DMS 273 (cell line): ENCODE measurements around the gene SYNCRIP.
"Not testable (repeated sequence)": the region's sequence is repeated elsewhere in the genome, so short reads cannot be mapped to it uniquely, and the experiment has no call there.

Experiments
- DNase-seq: peaks from one replicate; lab custom pipeline; 2025; ENCODE audit not compliant: unreplicated experiment; lab: John Stamatoyannopoulos, UW

SYNCRIP gene

GRCh38 chr6:85642774-85643536 lies at the start of gene SYNCRIP:
TSS of gene SYNCRIP (minus strand) at chr6:85642886. CDS start at chr6:85641439, 1,447 bp downstream.
- DNase-seq = peak; percentile 99

DNA sequence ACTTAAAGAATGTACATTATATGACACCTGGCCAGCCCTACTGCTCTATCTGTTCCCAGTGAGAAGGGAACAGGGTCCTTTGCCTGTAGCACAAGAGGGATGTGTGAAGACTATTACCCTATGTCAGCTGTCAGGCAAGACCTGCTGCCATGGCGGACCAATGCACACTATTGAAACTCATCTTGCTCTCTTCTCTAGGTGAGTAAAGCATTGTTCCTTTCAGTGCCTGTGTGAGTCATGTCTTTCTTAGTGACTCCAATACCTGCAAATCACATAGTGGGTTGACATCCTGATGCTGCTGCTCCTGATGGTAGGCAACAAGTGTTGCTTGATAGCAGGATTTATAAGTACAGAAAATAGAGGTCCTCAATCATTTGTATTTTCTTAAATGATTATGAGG lies 48.8 kb upstream of the SYNCRIP start:
- no peak for DNase-seq

DNA sequence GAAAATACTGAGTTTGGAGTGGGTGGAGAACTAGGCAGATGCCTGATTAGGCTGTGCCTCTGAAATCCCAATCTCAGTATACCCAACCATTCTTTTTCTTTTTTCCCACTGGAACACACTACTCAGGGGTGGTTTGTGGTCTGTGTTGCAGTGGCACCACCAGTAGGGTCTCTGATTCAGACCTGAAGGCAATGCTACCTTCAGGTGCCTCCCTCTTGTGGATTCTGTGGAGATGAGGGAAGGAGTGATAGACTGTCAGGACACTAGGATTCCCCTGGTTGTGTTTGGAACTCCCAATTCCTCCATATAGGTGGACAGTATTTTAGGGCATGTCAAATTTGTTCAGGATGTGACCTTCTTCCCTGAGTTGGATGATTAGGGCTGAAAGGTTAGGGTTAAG lies 47.4 kb upstream of the SYNCRIP start:
- no peak for DNase-seq

DNA sequence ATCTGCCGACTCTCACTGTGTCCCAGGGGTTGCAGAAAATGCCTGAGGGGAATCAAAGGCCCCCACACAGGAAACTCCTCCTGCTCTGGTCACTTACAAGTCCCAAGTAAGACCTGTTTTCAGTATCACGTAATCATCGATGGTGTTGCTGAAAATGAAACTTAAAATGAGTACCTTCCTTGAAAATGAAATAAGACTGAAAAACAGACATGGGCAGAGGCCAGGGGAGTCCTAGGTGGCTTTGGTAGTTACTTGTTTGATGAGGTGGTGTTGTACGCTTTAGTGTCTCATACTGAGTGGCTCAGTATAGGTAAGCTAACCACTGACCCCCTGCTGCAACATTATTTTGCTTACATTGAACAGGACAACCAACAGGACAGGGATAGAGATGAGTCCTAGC lies 43.0 kb upstream of the SYNCRIP start:
- no peak for DNase-seq

GRCh38 chr6:85684809-85685171 lies 42.1 kb upstream of the SYNCRIP start:
- no peak for DNase-seq

DNA sequence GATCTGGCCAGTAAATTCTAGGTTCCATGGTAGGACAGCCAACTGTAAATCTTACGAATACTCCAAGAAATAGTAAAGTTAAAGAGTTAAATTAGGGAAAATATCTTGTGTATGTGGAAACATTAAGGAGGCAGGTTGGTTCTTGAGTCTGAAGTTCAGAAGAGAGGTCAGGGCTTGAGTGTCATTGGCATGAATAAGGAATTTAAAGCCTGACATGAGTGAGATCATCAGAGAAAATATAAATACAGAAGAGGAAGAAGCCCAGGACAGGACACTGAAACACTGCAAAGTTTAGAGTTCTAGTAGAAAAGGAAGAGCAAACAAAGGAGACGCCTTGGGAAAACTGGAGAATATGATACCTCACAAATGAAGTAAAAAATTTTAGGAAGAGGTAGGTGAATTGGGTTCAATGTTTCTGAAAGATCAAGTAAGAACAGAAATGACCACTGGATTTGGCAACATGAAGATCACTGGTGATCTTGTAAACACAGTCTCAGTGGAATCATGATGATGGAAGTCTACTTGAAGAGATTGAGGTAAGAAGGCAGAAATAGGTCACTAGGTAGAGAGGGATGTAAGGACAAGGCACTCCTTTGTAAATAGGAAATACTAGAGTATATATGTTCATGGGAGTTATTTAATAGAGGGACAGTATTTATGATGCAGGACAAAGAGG lies 41.6 kb upstream of the SYNCRIP start:
- DNase-seq = no peak

DNA sequence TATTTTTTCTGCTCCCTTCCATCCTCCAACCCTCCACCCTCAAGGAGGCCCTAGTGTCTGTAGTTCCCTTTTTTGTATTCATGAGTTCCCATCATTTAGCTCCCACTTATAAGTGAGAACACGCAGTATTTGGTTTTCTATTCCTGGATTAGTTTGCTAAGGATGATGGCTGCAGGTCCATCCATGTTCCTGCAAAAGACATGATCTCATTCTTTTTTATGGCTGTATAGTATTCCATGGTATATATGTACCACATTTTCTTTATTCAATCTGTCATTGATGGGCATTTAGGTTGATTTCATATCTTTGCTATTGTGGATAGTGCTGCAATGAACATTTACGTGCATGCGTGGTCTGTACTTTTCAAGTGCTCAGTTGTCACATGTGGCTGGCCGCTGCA lies 39.2 kb upstream of the SYNCRIP start:
- not testable (repeated sequence) for DNase-seq

DNA sequence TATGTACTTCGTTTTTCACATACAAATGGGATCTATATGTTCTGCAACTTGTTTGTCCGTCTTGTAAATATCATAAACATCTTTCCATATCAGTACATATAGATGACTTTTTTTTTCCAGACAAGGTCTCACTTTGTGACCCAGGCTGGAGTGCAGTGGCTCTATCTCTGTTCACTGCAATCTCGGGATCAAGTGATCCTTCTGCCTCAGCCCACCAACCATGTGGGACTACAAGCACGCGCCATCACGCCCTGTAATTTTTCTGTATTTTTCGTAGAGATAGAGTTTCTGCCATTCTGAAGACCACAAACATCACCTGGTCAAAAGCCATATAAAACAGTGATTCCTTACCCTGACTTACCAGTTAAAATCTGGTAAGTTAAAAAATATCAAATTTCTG lies 37.7 kb upstream of the SYNCRIP start:
- DNase-seq = no peak

DNA sequence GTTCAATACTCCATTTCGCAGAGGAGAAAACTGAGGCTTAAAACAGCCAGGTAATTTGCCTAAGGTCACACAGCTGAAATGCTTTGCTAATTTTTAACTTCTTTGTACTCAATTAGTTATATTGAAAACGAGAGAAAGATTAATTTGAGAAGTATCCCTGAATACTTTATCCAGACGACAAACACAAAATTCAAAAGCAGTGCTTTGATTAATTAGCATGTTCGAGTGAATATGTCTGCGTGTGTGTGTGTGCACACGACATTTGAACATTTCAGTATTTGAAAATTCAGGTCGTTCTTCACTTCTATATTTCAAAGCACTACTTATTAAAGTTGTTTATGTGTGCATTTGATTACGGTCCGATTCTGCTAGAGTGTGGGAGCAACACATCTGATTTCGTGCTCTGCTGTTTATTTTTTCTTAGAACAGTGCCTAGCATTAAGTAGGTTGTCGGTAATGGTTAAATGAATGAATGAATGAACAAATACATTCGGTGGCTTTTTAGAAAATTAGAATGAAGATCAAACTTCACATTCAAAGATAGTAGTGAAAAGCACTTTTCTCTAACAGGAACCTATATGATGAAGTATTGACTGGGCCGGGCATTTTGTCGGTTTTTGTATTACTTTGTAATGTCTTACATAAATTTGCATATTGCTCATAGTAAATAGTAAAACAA lies 36.9 kb upstream of the SYNCRIP start:
- DNase-seq = peak; percentile 43

DNA sequence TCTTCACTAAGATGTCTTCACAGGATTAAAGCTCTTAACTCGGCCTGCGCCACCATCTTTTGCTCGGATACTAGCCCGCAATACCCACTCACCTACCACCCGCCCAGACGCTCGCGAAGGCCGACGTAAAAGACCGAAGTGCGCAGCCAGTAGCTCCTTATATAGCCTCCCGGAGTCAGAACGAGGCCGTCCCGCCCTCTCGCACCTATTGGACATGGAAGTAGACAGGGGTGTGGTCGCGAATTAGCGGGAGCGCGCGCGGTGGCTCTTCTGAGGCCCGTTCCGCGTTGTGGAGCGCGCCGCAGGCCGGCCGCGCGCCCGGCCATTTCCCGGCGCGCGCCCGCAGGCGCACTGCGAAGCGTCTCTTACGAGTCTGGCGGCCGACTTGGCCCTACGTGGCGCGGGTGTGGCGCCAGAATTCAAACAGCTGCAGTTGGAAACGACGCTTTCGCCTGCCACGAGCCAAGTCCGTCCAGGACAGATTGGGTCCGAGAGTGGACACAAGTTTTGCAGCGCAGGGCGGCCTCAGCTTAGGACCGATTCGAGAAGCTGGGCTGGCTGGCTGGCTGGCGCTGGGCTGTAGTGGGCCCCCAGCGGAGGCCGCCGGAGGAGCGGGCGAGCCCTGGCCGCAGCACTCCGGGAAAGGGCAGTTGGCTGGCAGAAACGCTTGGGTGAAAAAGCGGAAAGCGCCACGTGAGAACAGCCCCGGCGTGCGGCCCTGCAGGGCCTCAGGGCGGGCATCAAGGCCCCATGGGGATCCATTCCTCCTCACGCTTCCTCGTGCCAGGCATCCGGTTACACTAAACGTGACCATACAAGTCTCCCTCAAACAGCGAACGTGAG lies 36.1 kb upstream of the SYNCRIP start:
- DNase-seq = peak; percentile 99

GRCh38 chr6:85678026-85678601 lies 35.4 kb upstream of the SYNCRIP start:
- peak; percentile 49 for DNase-seq

GRCh38 chr6:85677234-85677956 lies 34.7 kb upstream of the SYNCRIP start:
- peak; percentile 34 for DNase-seq

GRCh38 chr6:85676086-85676729 lies 33.5 kb upstream of the SYNCRIP start:
- peak; percentile 20 for DNase-seq

- DNase-seq = peak; percentile 59
Measured at GRCh38 chr6:85675030-85675819, 32.5 kb upstream of the SYNCRIP start.

DNA sequence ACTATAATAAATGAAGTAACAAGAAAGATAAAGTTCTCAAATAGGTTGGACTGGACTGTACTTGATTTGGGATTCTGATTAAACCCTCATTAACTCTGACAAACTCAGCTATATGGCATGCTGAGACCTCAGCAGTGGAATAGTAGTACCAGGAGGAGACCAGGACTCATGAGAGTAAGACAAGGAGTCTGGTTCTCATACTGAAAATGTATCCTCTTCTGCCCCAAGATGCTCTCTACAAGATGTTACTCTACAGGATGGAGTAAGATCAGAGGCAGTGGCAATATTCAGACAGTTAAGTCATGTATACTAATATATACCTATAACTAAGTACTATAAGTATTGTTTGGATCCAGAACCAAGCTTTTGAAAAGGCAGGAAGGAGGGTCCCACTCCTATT lies 31.9 kb upstream of the SYNCRIP start:
- peak; percentile 53 for DNase-seq

DNA sequence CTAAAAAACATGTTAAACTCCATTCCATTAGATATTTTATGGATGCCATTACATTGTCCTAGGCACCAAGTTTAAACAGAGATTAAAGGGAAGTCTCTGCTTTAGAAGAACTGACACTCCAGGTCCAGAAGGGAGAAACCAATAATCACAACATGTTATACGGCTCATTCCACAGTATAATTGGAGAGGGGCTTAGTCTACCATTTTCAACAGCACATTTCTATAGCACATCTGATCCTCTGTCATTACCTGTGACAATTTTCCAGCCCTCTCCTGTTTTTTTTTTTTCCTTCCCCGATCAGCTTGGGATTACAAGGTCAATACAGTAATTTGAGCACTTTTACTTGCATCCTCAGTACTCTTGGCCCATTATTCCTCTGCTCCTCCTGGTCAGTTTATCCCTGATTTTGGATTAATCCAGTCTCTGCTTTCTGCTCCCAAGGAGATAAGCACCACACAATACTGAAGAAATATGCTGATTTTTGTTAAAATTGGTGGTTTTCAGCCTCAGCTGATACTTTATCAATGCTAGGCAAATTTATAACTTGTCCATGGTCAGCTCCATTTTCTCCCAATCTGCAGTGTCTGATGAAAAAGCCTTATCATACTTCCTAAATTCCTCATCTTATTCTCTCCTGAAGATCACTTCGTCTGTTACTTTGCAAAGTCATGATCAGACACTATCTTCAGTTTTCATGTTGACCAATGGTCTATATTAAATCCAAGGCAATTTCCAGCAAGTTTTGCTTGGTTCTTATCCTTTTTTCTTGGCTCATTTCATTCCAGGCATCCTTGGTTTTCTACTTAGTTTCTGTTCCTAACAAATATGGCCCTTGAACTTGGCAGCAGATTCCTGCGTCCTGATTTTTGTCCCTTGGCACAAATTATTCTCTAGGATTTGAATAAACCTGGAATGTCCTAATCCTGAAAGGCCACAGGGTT lies 30.8 kb upstream of the SYNCRIP start:
- peak; percentile 50 for DNase-seq

- DNase-seq = peak; percentile 39
Measured at GRCh38 chr6:85672623-85673022, 29.9 kb upstream of the SYNCRIP start.

DNA sequence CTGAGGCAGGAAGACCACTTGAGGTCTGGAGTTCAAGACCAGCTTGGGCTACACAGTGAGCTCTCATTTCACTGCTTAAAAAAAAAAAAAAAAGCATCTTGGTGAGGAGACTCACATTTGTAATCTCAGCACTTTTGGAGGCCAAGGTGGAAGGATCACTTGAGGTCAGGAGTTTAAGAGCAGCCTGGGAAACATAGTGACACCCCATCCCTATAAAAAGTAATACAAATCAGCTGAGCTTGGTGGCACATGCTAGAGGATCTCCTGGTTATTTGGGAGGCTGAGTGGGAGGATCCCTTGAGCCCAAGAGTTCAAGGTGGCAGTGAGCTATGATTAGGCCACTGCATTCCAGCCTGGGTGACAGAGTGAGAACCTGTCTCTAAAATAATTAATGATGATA lies 29.4 kb upstream of the SYNCRIP start:
- peak; percentile 51 for DNase-seq
